ENCODE results near the gene IFFO2. TPM values are rescaled to one million over a fixed set of nuclear protein-coding genes. Genes with fewer than 3 reads are reported as not detected.

IFFO2 gene
- total RNA-seq, 2 donors from 2014 or later, result 2.3 to 14.0 TPM

DNA sequence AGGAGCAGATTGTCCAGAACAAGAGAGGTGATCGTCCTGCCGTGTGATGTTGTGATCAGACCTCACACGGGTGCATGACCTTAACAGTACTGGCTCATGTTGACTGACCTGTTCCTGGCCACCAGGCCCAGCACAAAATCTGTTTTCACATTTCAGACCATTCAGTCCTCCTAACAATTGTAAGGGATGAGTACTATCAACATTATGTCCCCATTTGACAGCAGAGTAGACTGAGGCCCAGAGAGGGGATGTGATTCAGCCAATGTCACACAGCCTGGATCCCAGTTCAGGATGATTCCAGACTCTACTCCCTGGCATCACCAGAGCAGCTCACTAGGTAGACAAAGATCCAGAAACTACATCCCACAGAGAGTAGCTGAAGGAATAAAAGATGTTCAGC is 89.6 kb downstream of the IFFO2 start:
- no peaks in the 10 kb centered on the region for H3K9me3 ChIP-seq
- no peaks in the 10 kb centered on the region for H3K27me3 ChIP-seq
- H3K4me1 ChIP-seq, result no peaks in the 10 kb centered on the region
- H3K27ac ChIP-seq, result no peak overlapping the region
- H3K36me3 ChIP-seq, result no peaks in the 10 kb centered on the region
- TF ChIP-seq, protein P1, sequence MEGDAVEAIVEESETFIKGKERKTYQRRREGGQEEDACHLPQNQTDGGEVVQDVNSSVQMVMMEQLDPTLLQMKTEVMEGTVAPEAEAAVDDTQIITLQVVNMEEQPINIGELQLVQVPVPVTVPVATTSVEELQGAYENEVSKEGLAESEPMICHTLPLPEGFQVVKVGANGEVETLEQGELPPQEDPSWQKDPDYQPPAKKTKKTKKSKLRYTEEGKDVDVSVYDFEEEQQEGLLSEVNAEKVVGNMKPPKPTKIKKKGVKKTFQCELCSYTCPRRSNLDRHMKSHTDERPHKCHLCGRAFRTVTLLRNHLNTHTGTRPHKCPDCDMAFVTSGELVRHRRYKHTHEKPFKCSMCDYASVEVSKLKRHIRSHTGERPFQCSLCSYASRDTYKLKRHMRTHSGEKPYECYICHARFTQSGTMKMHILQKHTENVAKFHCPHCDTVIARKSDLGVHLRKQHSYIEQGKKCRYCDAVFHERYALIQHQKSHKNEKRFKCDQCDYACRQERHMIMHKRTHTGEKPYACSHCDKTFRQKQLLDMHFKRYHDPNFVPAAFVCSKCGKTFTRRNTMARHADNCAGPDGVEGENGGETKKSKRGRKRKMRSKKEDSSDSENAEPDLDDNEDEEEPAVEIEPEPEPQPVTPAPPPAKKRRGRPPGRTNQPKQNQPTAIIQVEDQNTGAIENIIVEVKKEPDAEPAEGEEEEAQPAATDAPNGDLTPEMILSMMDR (IDR thresholded peaks at IDR 0.05), result no peak
- no peak for DNase-seq (ENCODE audit: low spot score)
- no peak overlapping the region for H3K4me3 ChIP-seq

DNA sequence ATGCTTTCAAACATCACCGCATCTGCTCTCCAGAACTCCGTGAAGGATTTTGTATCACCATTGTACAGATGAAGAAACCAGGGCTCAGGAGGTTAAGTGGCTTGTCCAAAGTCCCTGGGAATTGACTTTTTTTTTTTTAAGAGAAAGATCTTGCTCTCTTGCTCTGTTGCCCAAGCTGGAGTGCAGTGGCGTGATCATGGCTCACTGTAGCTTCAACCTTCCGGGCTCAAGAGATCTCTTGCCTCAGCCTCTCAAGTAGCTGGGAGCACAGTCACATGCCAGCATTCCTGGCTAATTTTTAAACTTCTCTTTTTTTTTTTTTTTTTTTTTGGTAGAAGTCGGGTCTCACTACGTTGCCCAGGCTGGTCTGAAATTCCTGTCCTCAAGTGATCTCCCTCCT is 90.2 kb downstream of the IFFO2 start:
- H3K27ac ChIP-seq, result no peak overlapping the region
- no peaks in the 10 kb centered on the region for H3K4me1 ChIP-seq
- TF ChIP-seq, protein P1 (IDR thresholded peaks at IDR 0.05), result no peak
- DNase-seq (ENCODE audit: low spot score), result no peak
- H3K4me3 ChIP-seq, result no peak overlapping the region
- H3K27me3 ChIP-seq, result no peaks in the 10 kb centered on the region
- no peaks in the 10 kb centered on the region for H3K9me3 ChIP-seq
- no peaks in the 10 kb centered on the region for H3K36me3 ChIP-seq

DNA sequence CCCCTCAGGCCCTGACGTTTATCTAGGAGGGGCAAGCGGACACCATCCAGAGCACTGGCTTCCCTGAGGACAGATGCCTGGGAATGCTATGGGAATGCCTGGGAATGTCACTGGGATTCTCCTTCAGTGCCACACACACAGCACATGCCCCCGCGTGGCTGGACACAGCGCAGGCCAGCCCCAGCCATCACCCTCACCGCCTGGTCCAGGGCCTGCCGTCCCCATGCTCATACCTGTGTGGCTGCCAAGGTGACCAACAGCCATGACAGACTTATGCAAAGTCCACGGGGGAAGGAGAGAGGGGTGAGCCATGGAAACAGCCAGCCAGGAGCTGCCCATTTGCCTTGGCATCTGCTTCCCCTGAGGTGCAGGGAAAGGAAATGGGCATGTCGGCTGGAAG is 91.3 kb downstream of the IFFO2 start:
- no peaks in the 10 kb centered on the region for H3K36me3 ChIP-seq
- no peak overlapping the region for H3K27ac ChIP-seq
- H3K27me3 ChIP-seq, result no peaks in the 10 kb centered on the region
- no peaks in the 10 kb centered on the region for H3K4me1 ChIP-seq
- no peaks in the 10 kb centered on the region for H3K9me3 ChIP-seq
- DNase-seq (ENCODE audit: low spot score), result no peak
- TF ChIP-seq, protein P1 (IDR thresholded peaks at IDR 0.05), result no peak
- H3K4me3 ChIP-seq, result no peak overlapping the region

DNA sequence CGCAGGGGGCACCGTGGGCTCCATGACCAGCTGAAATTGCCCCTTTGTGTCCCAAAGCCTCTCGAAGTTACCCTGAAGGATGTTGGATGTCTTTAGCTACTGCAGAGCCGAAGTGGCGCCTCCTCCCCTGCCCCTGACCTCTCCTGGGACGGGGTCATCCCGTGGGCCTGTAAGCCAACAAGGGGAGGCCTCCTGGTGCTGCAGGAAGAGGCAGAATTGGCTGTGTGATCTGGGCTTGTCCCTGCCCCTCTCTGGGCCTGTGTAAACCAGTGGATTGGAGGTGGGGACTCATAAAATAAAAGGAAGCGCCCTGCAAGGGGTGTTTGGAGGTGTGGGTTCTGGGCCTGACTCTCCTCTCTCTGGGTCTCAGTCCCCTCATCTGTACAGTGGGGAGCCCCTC is 94.9 kb downstream of the IFFO2 start:
- Histone ChIP-seq H3K4me1 (no peaks in the 10 kb centered on the region), H3K27me3 (no peaks in the 10 kb centered on the region), H3K9me3 (no peaks in the 10 kb centered on the region), H3K4me3 (no peak overlapping the region), H3K36me3 (no peaks in the 10 kb centered on the region), H3K27ac (no peak overlapping the region)
- TF ChIP-seq, protein P1 (IDR thresholded peaks at IDR 0.05), result no peak
- no peak for DNase-seq (ENCODE audit: low spot score)

DNA sequence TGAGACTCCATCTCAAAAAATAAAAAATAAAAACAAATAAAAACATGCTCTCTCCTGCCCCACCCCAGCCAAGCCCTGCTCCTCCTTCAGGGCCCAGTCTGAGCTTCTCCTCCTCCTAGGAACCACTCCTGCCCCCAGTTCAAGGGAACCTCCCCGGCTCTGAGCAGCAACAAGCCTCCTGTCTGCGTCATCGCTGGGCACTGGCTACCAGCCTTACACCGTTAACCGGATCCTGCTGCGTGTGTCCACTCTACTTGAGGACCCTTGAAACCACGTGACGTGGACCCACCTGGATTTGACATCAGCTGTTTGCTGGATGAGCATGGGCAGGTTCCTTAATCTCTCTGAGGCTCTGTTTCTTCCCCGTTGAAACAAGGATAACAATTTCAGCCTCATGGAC is 95.4 kb downstream of the IFFO2 start:
- Histone ChIP-seq H3K4me1 (no peaks in the 10 kb centered on the region), H3K36me3 (no peaks in the 10 kb centered on the region), H3K9me3 (no peaks in the 10 kb centered on the region), H3K27ac (no peak overlapping the region), H3K27me3 (no peaks in the 10 kb centered on the region), H3K4me3 (no peak overlapping the region)
- DNase-seq (ENCODE audit: low spot score), result no peak
- TF ChIP-seq, protein P1 (IDR thresholded peaks at IDR 0.05), result no peak

DNA sequence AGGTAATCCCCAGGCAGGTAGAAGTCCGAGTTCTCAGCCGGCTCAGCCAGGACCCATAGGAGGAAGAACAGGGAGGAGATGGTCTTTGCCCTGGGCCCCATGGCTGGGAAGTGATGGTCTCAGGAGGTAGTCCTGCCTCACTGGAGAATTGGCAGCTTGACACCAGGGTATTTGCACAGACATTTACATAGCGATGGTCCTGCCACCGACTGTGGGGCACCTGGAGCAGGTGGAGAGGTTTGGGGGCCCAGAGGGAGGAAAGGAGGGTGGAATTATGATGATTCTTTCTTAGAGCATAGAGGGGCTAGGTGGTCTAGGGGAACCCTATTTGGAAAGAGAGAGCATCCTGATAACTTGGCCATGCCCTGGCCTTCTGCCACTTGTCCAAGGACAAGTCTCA is 96.9 kb downstream of the IFFO2 start, which contains the start of gene TAS1R2:
TSS of gene TAS1R2 (minus strand) at position 101 of the 400 bp plus-strand sequence. CDS start at position 101, 0 bp downstream.
- no peaks in the 10 kb centered on the region for H3K4me1 ChIP-seq
- DNase-seq (ENCODE audit: low spot score), result no peak
- H3K4me3 ChIP-seq, result no peak within 1 kb of the TSS
- no peaks in the 10 kb centered on the region for H3K9me3 ChIP-seq
- no peaks in the 10 kb centered on the region for H3K36me3 ChIP-seq
- H3K27me3 ChIP-seq, result no peaks in the 10 kb centered on the region
- no peak within 1 kb of the TSS for H3K27ac ChIP-seq
- TF ChIP-seq, protein P1 (IDR thresholded peaks at IDR 0.05), result no peak

Data from right atrium auricular region (tissue), 2 donors.